ENCODE measurements around the gene EPHA4. TPM values are rescaled to one million over a fixed set of nuclear protein-coding genes. Genes with fewer than 3 reads are reported as not detected.

EPHA4 gene
- total and polyA plus RNA-seq, 2 donors: 6.5 to 41.3 TPM

GRCh38 chr2:221567809-221568208 lies 4.3 kb downstream of the EPHA4 start:
- H3K27ac ChIP-seq (ENCODE audit: low read depth): no peak overlapping the region
- H3K4me3 ChIP-seq (ENCODE audit: low read depth, low read length): no peak overlapping the region
- H3K4me1 ChIP-seq (ENCODE audit: insufficient read depth): no peaks in the 10 kb centered on the region
- peaks cover 2% of the 10 kb centered on the region for H3K36me3 ChIP-seq (ENCODE audit: insufficient read depth)
- DNase-seq (ENCODE audit: extremely low spot score): no peak
- WGBS: 86% methylated on average over 1 of the region's 1 CpG

GRCh38 chr2:221567231-221567760 lies 4.8 kb downstream of the EPHA4 start:
- Histone ChIP-seq H3K27ac (ENCODE audit: low read depth) (no peak overlapping the region), H3K4me3 (ENCODE audit: low read depth, low read length) (no peak overlapping the region), H3K4me1 (ENCODE audit: insufficient read depth) (no peaks in the 10 kb centered on the region), H3K36me3 (ENCODE audit: insufficient read depth) (peaks cover 2% of the 10 kb centered on the region)
- 96% methylated on average over 3 of the region's 3 CpGs for WGBS
- no peak for DNase-seq (ENCODE audit: extremely low spot score)

- WGBS: 96% methylated on average over 14 of the region's 14 CpGs
- H3K4me3 ChIP-seq (ENCODE audit: low read depth, low read length): no peak overlapping the region
- no peaks in the 10 kb centered on the region for H3K4me1 ChIP-seq (ENCODE audit: insufficient read depth)
- DNase-seq (ENCODE audit: extremely low spot score): no peak
- H3K27ac ChIP-seq (ENCODE audit: low read depth): no peak overlapping the region
- H3K36me3 ChIP-seq (ENCODE audit: insufficient read depth): peaks cover 2% of the 10 kb centered on the region
Observed at GRCh38 chr2:221563270-221563985, 8.7 kb downstream of the EPHA4 start.

- 96% methylated on average over 1 of the region's 1 CpG for WGBS
- Histone ChIP-seq H3K27ac (ENCODE audit: low read depth) (no peak overlapping the region), H3K36me3 (ENCODE audit: insufficient read depth) (no peaks in the 10 kb centered on the region), H3K4me1 (ENCODE audit: insufficient read depth) (no peaks in the 10 kb centered on the region), H3K4me3 (ENCODE audit: low read depth, low read length) (no peak overlapping the region)
- no peak for DNase-seq (ENCODE audit: extremely low spot score)
Observed at GRCh38 chr2:221562226-221562625, 9.9 kb downstream of the EPHA4 start.

GRCh38 chr2:221561770-221562169 lies 10.3 kb downstream of the EPHA4 start:
- WGBS: 83% methylated on average over 4 of the region's 4 CpGs

GRCh38 chr2:221559991-221560390 lies 12.1 kb downstream of the EPHA4 start:
- H3K27ac ChIP-seq (ENCODE audit: low read depth): no peak overlapping the region
- H3K4me3 ChIP-seq (ENCODE audit: low read depth, low read length): no peak overlapping the region
- no peaks in the 10 kb centered on the region for H3K4me1 ChIP-seq (ENCODE audit: insufficient read depth)
- no peak for DNase-seq (ENCODE audit: extremely low spot score)
- no peaks in the 10 kb centered on the region for H3K36me3 ChIP-seq (ENCODE audit: insufficient read depth)
- WGBS: 89% methylated on average over 5 of the region's 5 CpGs

More at GRCh38 chr2:221561770-221562169, 10.3 kb downstream of the EPHA4 start:
- Histone ChIP-seq H3K36me3 (ENCODE audit: insufficient read depth) (no peaks in the 10 kb centered on the region), H3K27ac (ENCODE audit: low read depth) (no peak overlapping the region), H3K4me3 (ENCODE audit: low read depth, low read length) (no peak overlapping the region), H3K4me1 (ENCODE audit: insufficient read depth) (no peaks in the 10 kb centered on the region)
- no peak for DNase-seq (ENCODE audit: extremely low spot score)

GRCh38 chr2:221558107-221558506 lies 14.0 kb downstream of the EPHA4 start:
- Histone ChIP-seq H3K36me3 (ENCODE audit: insufficient read depth) (no peaks in the 10 kb centered on the region), H3K4me1 (ENCODE audit: insufficient read depth) (no peaks in the 10 kb centered on the region), H3K4me3 (ENCODE audit: low read depth, low read length) (no peak overlapping the region), H3K27ac (ENCODE audit: low read depth) (no peak overlapping the region)
- WGBS: 90% methylated on average over 3 of the region's 3 CpGs
- DNase-seq (ENCODE audit: extremely low spot score): no peak

- 28% methylated on average over 2 of the region's 2 CpGs for WGBS
- Histone ChIP-seq H3K4me3 (ENCODE audit: low read depth, low read length) (no peak overlapping the region), H3K4me1 (ENCODE audit: insufficient read depth) (no peaks in the 10 kb centered on the region), H3K36me3 (ENCODE audit: insufficient read depth) (no peaks in the 10 kb centered on the region), H3K27ac (ENCODE audit: low read depth) (no peak overlapping the region)
- DNase-seq (ENCODE audit: extremely low spot score): no peak
Observed at GRCh38 chr2:221555494-221555846, 16.6 kb downstream of the EPHA4 start.

- H3K27ac ChIP-seq (ENCODE audit: low read depth): no peak overlapping the region
- H3K36me3 ChIP-seq (ENCODE audit: insufficient read depth): no peaks in the 10 kb centered on the region
- no peaks in the 10 kb centered on the region for H3K4me1 ChIP-seq (ENCODE audit: insufficient read depth)
- 32% methylated on average over 4 of the region's 4 CpGs for WGBS
- H3K4me3 ChIP-seq (ENCODE audit: low read depth, low read length): no peak overlapping the region
- no peak for DNase-seq (ENCODE audit: extremely low spot score)
Observed at GRCh38 chr2:221554769-221555493, 17.2 kb downstream of the EPHA4 start.

GRCh38 chr2:221553333-221553732 lies 18.8 kb downstream of the EPHA4 start:
- Histone ChIP-seq H3K36me3 (ENCODE audit: insufficient read depth) (no peaks in the 10 kb centered on the region), H3K4me1 (ENCODE audit: insufficient read depth) (no peaks in the 10 kb centered on the region), H3K27ac (ENCODE audit: low read depth) (no peak overlapping the region), H3K4me3 (ENCODE audit: low read depth, low read length) (no peak overlapping the region)
- WGBS: 97% methylated on average over 4 of the region's 4 CpGs
- DNase-seq (ENCODE audit: extremely low spot score): no peak

- Histone ChIP-seq H3K4me3 (ENCODE audit: low read depth, low read length) (no peak overlapping the region), H3K36me3 (ENCODE audit: insufficient read depth) (no peaks in the 10 kb centered on the region), H3K27ac (ENCODE audit: low read depth) (no peak overlapping the region), H3K4me1 (ENCODE audit: insufficient read depth) (no peaks in the 10 kb centered on the region)
- 87% methylated on average over 4 of the region's 4 CpGs for WGBS
- DNase-seq (ENCODE audit: extremely low spot score): no peak
Observed at GRCh38 chr2:221552291-221552690, 19.8 kb downstream of the EPHA4 start.

GRCh38 chr2:221551864-221552263 lies 20.2 kb downstream of the EPHA4 start:
- Histone ChIP-seq H3K4me3 (ENCODE audit: low read depth, low read length) (no peak overlapping the region), H3K4me1 (ENCODE audit: insufficient read depth) (no peaks in the 10 kb centered on the region), H3K27ac (ENCODE audit: low read depth) (no peak overlapping the region), H3K36me3 (ENCODE audit: insufficient read depth) (no peaks in the 10 kb centered on the region)
- WGBS: 94% methylated on average over 1 of the region's 1 CpG
- DNase-seq (ENCODE audit: extremely low spot score): no peak

- Histone ChIP-seq H3K36me3 (ENCODE audit: insufficient read depth) (no peaks in the 10 kb centered on the region), H3K4me1 (ENCODE audit: insufficient read depth) (no peaks in the 10 kb centered on the region), H3K4me3 (ENCODE audit: low read depth, low read length) (no peak overlapping the region), H3K27ac (ENCODE audit: low read depth) (no peak overlapping the region)
- DNase-seq (ENCODE audit: extremely low spot score): no peak
Observed at GRCh38 chr2:221549143-221549542, 23.0 kb downstream of the EPHA4 start.

GRCh38 chr2:221546505-221547225 lies 25.4 kb downstream of the EPHA4 start:
- Histone ChIP-seq H3K4me1 (ENCODE audit: insufficient read depth) (no peaks in the 10 kb centered on the region), H3K4me3 (ENCODE audit: low read depth, low read length) (no peak overlapping the region), H3K36me3 (ENCODE audit: insufficient read depth) (no peaks in the 10 kb centered on the region), H3K27ac (ENCODE audit: low read depth) (no peak overlapping the region)
- 75% methylated on average over 2 of the region's 2 CpGs for WGBS
- no peak for DNase-seq (ENCODE audit: extremely low spot score)

All from urinary bladder (tissue), 4 donors.